Epithelial cell of esophagus (primary cell): ENCODE measurements around the gene CDKN3.

ENCODE experiments used
- DNase-seq: peaks from one replicate; pipeline ENCODE4 v3.0.0; 2010; ENCODE audit warnings: low read depth
- H3K4me3 ChIP-seq: 2 replicates; pipeline ENCODE4 v1.5.1; 2011; ENCODE audit warnings: mild to moderate bottlenecking, low read length, control low read depth
- CTCF ChIP-seq: IDR thresholded peaks from 2 replicates; pipeline ENCODE4 v1.5.1; 2011; ENCODE audit warnings: low read depth, mild to moderate bottlenecking, low read length, control low read depth, inconsistent platforms; ENCODE audit not compliant: insufficient read depth; ENCODE audit errors: missing control alignments

Gene CDKN3

GRCh38 chr14:54396493-54397335, at the start of gene CDKN3:
Gene CDKN3 (plus strand): TSS chr14:54397007. CDS start chr14:54397069, 62 bp downstream.
- peak; percentile 100 for DNase-seq
- peak within 1 kb of the TSS; percentile 74 for H3K4me3 ChIP-seq
- peak; percentile 40 for TF ChIP-seq CTCF

GRCh38 chr14:54347044-54347443, 49.8 kb upstream of the CDKN3 start:
- TF ChIP-seq CTCF, result no peak
- no peak for DNase-seq
- no peak overlapping the region for H3K4me3 ChIP-seq

DNA sequence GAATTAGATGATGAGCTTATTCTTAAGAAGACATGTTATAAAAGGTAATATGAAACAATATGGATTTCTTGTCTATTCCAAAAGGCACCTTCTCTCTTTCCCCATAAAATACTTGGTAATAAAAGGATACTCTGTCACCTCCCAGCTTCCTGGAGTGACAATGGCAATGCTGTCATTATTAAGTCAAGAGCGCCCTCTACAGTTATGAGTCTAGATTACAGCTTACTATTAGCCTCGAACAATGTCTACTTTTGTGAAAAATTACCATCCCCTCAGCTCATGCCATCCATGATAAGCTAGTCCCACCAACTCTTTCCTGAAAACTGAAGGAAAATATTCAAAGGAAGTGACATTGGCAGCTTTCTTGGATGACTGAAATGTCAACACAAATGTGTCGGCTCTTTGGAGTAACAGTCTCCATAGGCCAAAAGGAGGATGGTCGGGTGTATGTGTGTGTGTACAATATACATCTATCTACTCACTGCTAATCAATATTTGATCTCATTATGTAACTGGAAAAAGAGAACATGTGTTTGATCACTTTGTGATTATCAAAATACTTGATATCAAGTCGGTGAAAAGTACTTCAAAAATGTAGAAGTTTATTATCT, 48.7 kb upstream of the CDKN3 start:
- peak; percentile 50 for DNase-seq
- H3K4me3 ChIP-seq, result no peak overlapping the region
- TF ChIP-seq CTCF, result peak; percentile 69

DNA sequence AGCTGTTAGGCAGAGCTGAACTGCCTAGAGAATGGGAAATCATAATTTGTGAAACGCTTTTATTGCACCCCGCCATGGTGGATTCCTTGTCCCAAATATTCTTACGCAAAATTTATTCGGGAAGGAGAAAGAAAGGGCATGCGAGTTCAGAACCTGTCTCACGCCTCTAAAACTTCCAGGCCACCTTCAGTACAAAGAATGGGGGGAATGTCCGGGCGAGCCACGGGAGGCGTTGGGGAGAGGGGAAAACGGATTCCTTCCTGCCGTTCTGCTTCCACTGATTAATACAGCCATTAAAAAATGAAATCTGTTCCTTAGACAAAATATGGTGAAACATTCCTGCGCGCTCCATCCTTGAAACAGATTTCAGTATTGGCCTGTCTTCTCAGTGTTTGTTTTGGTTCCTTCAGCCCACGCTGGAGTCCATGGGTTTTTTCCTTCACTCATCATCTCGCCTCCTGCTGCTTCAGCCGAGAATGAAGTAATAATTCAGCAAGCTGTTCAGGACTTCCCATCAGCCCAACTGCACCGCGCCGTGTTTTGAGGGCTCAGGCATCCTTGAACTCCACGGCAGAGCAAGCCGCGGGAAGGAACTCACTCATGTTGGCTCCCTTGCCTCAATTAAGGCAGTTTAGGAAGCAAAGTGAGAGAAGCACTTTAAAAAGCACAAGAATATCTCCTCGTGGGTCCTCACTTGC, 47.7 kb upstream of the CDKN3 start:
- no peak overlapping the region for H3K4me3 ChIP-seq
- no peak for DNase-seq
- no peak for TF ChIP-seq CTCF

GRCh38 chr14:54349713-54350112, 47.1 kb upstream of the CDKN3 start:
- no peak for TF ChIP-seq CTCF
- H3K4me3 ChIP-seq, result no peak overlapping the region
- no peak for DNase-seq

DNA sequence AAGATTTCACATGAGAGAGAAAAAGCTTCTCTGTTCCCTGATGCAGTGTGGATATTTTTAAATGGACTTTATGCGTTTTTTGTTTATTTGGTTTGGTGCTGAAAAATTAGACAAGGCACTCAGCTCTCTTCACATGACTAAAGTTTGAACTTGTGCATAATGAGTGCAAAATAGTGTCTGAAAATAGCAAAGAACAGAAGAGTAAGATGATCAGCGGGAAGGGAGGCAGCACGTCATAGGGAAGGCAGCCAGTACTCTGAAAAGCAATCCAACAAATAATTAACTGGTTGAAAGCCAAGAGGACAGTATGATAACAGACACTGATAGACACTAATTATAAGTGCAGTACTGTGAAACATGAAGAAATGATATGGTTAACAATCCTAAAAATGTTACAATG, 46.6 kb upstream of the CDKN3 start:
- TF ChIP-seq CTCF, result no peak
- DNase-seq, result no peak

More for the DNA sequence above, 46.6 kb upstream of the CDKN3 start:
- no peak overlapping the region for H3K4me3 ChIP-seq
